Astrocyte (in vitro differentiated cells and primary cell): Measurements from ENCODE around the gene RNF125.

ENCODE experiments used
- CTCF ChIP-seq: IDR thresholded peaks from 2 replicates; pipeline ENCODE4 v1.5.1; 2011; ENCODE audit warnings: low read depth, mild to moderate bottlenecking, inconsistent platforms, low read length, moderate library complexity; ENCODE audit not compliant: insufficient read depth
- EZH2 ChIP-seq: IDR thresholded peaks from 2 replicates; pipeline ENCODE4 v1.6.1; 2012; ENCODE audit warnings: mild to moderate bottlenecking, low read length, inconsistent platforms; ENCODE audit not compliant: insufficient read depth

GRCh38 chr18:32072321-32072720 is 53.7 kb downstream of the RNF125 start:
- TF ChIP-seq CTCF: peak; percentile 33
- no peak for TF ChIP-seq EZH2
